ENCODE data around the gene RAB17.

Gene RAB17

DNA sequence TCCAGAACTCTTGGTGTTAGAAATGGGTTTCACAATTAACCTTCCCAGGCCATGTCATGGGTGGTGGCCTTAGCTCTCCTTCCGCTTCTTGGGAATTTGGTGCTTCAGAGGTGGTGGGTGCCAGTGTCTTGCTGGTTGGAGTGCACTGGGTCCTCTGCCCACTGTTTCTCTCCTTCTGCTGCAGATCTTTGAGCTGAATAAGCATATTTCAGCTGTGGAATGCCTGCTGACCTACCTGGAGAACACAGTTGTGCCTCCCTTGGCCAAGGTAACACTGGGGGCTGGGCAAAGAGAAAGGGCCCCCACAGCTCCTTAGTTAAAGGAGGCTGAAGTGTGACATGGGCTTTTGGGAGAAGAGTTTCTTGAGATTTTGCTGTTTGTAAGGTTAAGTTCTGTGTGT, 56.2 kb downstream of the RAB17 start:
- no peak for DNase-seq

DNA sequence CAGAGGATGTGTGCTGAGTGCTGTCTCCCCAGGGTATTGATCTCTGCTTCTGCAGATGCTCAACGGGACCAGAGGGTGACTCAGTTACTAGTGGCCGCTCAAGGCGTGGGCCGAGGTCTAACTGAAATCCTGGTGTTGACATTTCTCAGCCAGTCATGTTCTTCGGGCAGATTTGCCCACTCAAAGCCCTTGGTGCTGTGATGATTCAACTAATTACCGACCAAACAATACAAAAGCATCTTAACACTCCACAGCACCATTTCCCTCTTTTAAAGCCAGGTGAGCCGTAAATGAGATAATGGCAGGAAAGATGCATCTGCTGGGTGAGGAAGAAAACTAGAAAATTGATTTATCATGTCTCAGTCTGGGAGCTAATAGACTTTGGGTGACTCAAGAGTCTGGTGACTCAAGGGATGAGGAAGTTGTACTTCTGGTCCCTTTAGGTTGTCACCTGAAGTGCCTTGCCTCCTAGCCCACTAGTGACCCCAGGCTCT, 56.8 kb downstream of the RAB17 start:
- DNase-seq: no peak

- DNase-seq: no peak
Observed at GRCh38 chr2:237532160-237532559, 58.4 kb downstream of the RAB17 start.

- no peak for DNase-seq
Observed at GRCh38 chr2:237530472-237531433, 59.8 kb downstream of the RAB17 start.

DNA sequence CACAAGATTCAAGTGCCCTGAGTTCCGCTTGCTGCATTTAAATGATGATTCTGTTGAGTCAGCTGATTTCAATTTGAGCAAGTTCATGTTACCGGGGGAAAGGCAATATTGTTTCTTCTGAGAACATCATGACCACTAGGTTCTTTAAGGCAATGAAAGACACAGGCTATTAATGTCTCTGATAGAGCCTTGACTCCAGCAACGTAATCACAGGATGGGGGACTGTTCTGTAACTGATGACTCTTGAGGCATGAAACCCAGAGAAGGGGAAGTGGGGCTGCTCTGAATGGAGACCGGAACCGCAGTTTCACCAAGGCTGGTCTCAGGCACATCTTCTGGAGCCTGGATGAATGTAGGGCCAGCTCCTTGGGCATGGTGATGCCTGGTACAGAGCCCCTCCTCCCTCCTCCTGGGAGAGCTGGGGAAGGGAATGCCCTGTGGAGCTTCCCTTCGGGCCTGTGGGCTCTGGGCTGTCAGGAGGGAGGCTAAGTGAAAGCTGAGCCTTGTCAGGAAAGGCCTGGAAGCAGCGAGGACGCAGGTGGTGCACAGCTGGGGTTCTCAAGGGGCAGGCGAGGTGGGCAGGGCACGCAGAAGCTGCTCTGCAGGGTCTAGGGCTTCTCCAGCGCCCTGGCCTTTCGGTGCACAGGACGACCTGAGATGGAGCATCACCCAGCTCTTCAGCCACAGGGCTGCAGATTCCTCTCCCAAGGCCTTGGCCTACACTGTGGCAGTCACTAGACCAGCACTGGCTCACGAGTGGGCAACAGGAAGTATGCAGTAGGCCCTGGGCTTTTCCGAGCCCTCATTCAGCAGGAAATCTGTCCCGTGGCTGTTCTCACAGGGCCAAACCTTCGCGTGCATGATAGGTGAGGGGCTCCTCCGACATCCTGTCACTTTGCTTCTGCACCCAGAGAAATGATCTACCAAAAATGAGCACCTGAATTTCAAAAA, 60.8 kb downstream of the RAB17 start:
- DNase-seq: no peak

GRCh38 chr2:237527766-237528165, 62.8 kb downstream of the RAB17 start:
- no peak for DNase-seq

- DNase-seq: no peak
Observed at GRCh38 chr2:237527233-237527632, 63.3 kb downstream of the RAB17 start.

DNA sequence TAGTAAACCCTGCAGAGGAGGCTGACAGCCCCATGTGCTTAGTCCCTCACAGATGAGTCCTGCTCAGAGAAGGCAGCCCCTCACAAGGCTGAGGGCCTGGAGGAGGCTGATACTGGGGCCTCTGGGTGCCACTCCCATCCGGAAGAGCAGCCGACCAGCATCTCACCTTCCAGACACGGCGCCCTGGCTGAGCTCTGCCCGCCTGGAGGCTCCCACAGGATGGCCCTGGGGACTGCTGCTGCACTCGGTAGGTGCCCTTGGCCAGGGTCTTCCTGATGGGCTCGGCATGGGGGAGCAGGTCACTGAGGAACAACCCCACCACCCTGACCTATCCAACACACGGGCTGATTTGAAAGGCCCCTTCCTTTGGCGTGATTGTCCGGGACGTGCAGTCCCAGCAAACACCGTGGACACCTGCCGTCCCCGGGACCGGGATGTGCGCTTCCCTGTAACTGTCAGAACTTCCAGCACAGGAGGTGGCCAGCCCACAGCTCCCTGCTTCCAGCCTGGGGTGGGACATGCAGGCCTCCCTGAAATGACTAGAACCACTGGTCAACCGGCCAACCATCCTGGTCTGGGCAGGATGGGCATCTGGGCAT, 64.9 kb downstream of the RAB17 start:
- DNase-seq: no peak

GRCh38 chr2:237524631-237525030, 65.9 kb downstream of the RAB17 start:
- no peak for DNase-seq

Measured in CD4-positive, alpha-beta T cell treated with Interleukin-6 for 4 hours (primary cell).